ENCODE results near the gene CACNA1E. TPM values are rescaled to one million over a fixed set of nuclear protein-coding genes. Genes with fewer than 3 reads are reported as not detected.

Gene CACNA1E
- not detected in 2 replicates for total RNA-seq

GRCh38 chr1:181483285-181484195 is at the start of gene CACNA1E:
TSS of gene CACNA1E (plus strand) at chr1:181483517. CDS start at chr1:181483745, 228 bp downstream.

Small RNA genes lying within 50 kb of the gene (small RNA-seq; reads per million reads assigned to genes)
- gene RF00017 = not detected
- not detected for gene RNA5SP70

Data from thoracic aorta endothelial cell (primary cell).